OCI-LY1 (cell line): ENCODE data around the gene TPD52L1.

Source experiments
- H2AFZ ChIP-seq: fragments of 200-600 bp; sonication (generic), shearing (Covaris generic); 2 replicates; pipeline ENCODE4 v1.6.0; 2014; ENCODE audit warnings: antibody characterized with exemption, mild to moderate bottlenecking, low read length
- H3F3A ChIP-seq: fragments of 200-600 bp; sonication (generic), shearing (Covaris generic); 2 replicates; pipeline ENCODE4 v1.6.0; 2014; ENCODE audit warnings: mild to moderate bottlenecking, antibody characterized with exemption, low read length, moderate library complexity; ENCODE audit not compliant: insufficient read depth
- H3K27ac ChIP-seq: fragments of 200-600 bp; sonication (generic); 2 replicates; pipeline ENCODE4 v1.5.1; 2014; ENCODE audit warnings: low read length, mixed run types, mild to moderate bottlenecking, low read depth; ENCODE audit not compliant: poor library complexity, severe bottlenecking
- H3K27me3 ChIP-seq: fragments of 200-600 bp; sonication (generic); 2 replicates; pipeline ENCODE4 v1.6.0; 2014; ENCODE audit warnings: antibody characterized with exemption, mild to moderate bottlenecking, low read length, moderate library complexity; ENCODE audit not compliant: insufficient read depth
- H3K36me3 ChIP-seq: fragments of 200-600 bp; sonication (generic); 2 replicates; pipeline ENCODE4 v1.6.1; 2014; ENCODE audit warnings: mild to moderate bottlenecking, antibody characterized with exemption, low read length, moderate library complexity, mixed read lengths; ENCODE audit not compliant: insufficient read depth
- H3K4me1 ChIP-seq: fragments of 200-600 bp; sonication (generic); 2 replicates; pipeline ENCODE4 v1.5.1; 2014; ENCODE audit warnings: mild to moderate bottlenecking, low read length, moderate library complexity; ENCODE audit not compliant: insufficient read depth, severe bottlenecking
- H3K4me2 ChIP-seq: fragments of 200-600 bp; sonication (generic), shearing (Covaris generic); 2 replicates; pipeline ENCODE4 v1.6.1; 2014; ENCODE audit warnings: low read length
- H3K4me3 ChIP-seq: fragments of 200-600 bp; sonication (generic); 2 replicates; pipeline ENCODE4 v1.5.1; 2014; ENCODE audit warnings: low read length, low read depth, mild to moderate bottlenecking, mixed read lengths; ENCODE audit not compliant: poor library complexity, severe bottlenecking
- H3K79me2 ChIP-seq: fragments of 200-600 bp; shearing (Covaris generic); 2 replicates; pipeline ENCODE4 v1.6.1; 2016; ENCODE audit warnings: mixed run types, low read length, mixed read lengths; ENCODE audit not compliant: insufficient read depth
- H3K9ac ChIP-seq: fragments of 200-600 bp; sonication (generic), shearing (Covaris generic); 2 replicates; pipeline ENCODE4 v1.6.1; 2014; ENCODE audit warnings: mild to moderate bottlenecking, low read length, mixed read lengths
- H3K9me2 ChIP-seq: fragments of 200-600 bp; sonication (generic), shearing (Covaris generic); 2 replicates; pipeline ENCODE4 v1.6.1; 2014; ENCODE audit warnings: low read depth, mild to moderate bottlenecking, low read length, mixed read lengths
- H3K9me3 ChIP-seq: fragments of 200-600 bp; shearing (Covaris generic); 2 replicates; pipeline ENCODE4 v1.6.1; 2014; ENCODE audit warnings: low read length, mixed read lengths
- H4K20me1 ChIP-seq: fragments of 200-600 bp; sonication (generic), shearing (Covaris generic); 2 replicates; pipeline ENCODE4 v1.6.0; 2016; ENCODE audit warnings: mild to moderate bottlenecking, low read length; ENCODE audit not compliant: insufficient read depth
- EZH2 ChIP-seq: fragments of 200-600 bp; sonication (generic), shearing (Covaris generic); IDR thresholded peaks from 2 replicates; pipeline ENCODE4 v1.8.0; 2017; ENCODE audit warnings: borderline replicate concordance, mixed run types, mild to moderate bottlenecking, antibody characterized with exemption, low read length, moderate library complexity, mixed read lengths
- TF ChIP-seq, protein P1 (sequence below): fragments of 200-600 bp; sonication (generic), shearing (Covaris generic); IDR thresholded peaks from 2 replicates; pipeline ENCODE4 v1.5.1; 2017; ENCODE audit warnings: mild to moderate bottlenecking, antibody characterized with exemption, low read length, moderate library complexity, mixed read lengths

The TPD52L1 gene

DNA sequence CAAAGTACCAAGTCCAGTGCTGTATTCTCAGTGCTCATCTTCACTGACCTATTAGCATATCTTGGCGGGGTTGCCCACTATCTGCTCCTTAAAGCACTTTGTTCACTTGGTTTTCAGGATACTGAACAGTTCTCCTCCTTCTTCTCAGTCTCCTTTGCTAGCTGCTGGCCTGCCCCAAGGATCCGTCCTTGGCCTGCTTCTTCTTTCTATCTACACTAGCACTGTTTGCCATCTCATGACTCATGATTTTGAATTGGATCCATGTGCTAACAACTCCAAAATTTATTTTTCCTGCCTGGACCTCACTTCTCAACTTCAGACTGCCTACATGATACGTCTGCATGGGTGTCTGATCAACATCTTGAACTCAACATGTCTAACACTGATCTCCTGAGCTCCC, 15.5 kb downstream of the TPD52L1 start:
- Histone ChIP-seq H3K27ac (no peak overlapping the region), H3K36me3 (no peaks in the 10 kb centered on the region), H3F3A (no peaks in the 10 kb centered on the region), H3K27me3 (no peaks in the 10 kb centered on the region), H3K4me1 (no peaks in the 10 kb centered on the region), H3K9me3 (no peaks in the 10 kb centered on the region), H3K9me2 (no peaks in the 10 kb centered on the region), H3K4me3 (no peak overlapping the region), H3K9ac (no peak overlapping the region), H3K4me2 (no peak overlapping the region), H3K79me2 (no peaks in the 10 kb centered on the region), H2AFZ (no peak overlapping the region), H4K20me1 (no peaks in the 10 kb centered on the region)
- no peak for TF ChIP-seq EZH2
- TF ChIP-seq, protein P1, sequence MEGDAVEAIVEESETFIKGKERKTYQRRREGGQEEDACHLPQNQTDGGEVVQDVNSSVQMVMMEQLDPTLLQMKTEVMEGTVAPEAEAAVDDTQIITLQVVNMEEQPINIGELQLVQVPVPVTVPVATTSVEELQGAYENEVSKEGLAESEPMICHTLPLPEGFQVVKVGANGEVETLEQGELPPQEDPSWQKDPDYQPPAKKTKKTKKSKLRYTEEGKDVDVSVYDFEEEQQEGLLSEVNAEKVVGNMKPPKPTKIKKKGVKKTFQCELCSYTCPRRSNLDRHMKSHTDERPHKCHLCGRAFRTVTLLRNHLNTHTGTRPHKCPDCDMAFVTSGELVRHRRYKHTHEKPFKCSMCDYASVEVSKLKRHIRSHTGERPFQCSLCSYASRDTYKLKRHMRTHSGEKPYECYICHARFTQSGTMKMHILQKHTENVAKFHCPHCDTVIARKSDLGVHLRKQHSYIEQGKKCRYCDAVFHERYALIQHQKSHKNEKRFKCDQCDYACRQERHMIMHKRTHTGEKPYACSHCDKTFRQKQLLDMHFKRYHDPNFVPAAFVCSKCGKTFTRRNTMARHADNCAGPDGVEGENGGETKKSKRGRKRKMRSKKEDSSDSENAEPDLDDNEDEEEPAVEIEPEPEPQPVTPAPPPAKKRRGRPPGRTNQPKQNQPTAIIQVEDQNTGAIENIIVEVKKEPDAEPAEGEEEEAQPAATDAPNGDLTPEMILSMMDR: no peak

DNA sequence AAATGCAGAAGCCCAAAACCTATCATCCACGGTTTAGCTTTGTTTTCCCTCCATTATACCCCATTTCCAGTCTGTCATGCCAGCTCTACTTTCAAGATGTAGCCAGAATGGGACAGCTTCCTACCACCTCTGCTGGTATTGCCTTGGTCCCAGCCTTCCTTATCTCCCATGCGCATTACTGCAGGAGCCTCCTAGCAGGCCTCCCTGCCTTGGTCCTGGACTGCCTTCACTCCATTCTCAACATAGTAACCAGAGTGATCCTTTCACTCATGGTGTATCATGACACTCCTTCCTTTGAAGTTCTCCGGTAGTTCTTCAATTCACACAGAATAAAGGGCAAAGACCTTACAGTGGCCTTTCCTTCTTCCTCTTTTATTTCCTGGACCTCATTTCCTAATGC, 15.9 kb downstream of the TPD52L1 start:
- Histone ChIP-seq H2AFZ (no peak overlapping the region), H3K4me1 (no peaks in the 10 kb centered on the region), H3K27ac (no peak overlapping the region), H3K36me3 (no peaks in the 10 kb centered on the region), H3K9me3 (no peaks in the 10 kb centered on the region), H3K9ac (no peak overlapping the region), H3K9me2 (no peaks in the 10 kb centered on the region), H3K4me2 (no peak overlapping the region), H3F3A (no peaks in the 10 kb centered on the region), H3K4me3 (no peak overlapping the region), H4K20me1 (no peaks in the 10 kb centered on the region), H3K27me3 (no peaks in the 10 kb centered on the region), H3K79me2 (no peaks in the 10 kb centered on the region)
- TF ChIP-seq, protein P1: no peak
- no peak for TF ChIP-seq EZH2

DNA sequence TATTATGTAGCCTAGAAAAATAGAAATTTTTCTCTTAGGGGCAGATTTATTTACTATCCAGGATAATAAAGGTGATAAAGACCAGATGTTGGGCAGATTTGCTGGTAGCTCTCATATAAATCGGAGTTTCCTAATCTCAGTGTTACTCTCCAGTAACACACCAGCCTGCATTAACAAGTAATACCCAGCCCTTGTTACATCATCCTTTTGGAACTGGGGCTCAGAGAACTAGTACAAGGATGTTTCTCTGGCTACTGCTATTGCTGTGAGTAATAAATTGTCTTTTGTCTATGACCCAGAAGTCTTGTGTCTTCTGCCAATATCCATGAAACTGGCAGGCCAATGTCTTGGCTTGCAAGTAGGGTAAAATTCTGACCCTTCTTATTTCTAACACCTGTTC, 16.8 kb downstream of the TPD52L1 start:
- no peaks in the 10 kb centered on the region for H3K9me2 ChIP-seq
- H3K4me3 ChIP-seq: no peak overlapping the region
- H4K20me1 ChIP-seq: no peaks in the 10 kb centered on the region
- H3K4me2 ChIP-seq: no peak overlapping the region
- H3K4me1 ChIP-seq: no peaks in the 10 kb centered on the region
- H3K27me3 ChIP-seq: no peaks in the 10 kb centered on the region
- H3K9ac ChIP-seq: no peak overlapping the region
- no peaks in the 10 kb centered on the region for H3F3A ChIP-seq
- TF ChIP-seq EZH2: no peak
- TF ChIP-seq, protein P1: no peak
- H3K27ac ChIP-seq: no peak overlapping the region
- no peaks in the 10 kb centered on the region for H3K36me3 ChIP-seq
- no peaks in the 10 kb centered on the region for H3K79me2 ChIP-seq
- no peak overlapping the region for H2AFZ ChIP-seq
- no peaks in the 10 kb centered on the region for H3K9me3 ChIP-seq
